MM.1S (cell line): ENCODE measurements around the gene FOXO3.
"Not testable (repeated sequence)": the region's sequence is repeated elsewhere in the genome, so short reads cannot be mapped to it uniquely, and the experiment has no call there.

Source experiments
- DNase-seq: peaks from one replicate; pipeline ENCODE4 v3.0.0-alpha.2; 2015
- H2AFZ ChIP-seq: fragments of 300-600 bp; sonication (generic); 2 replicates; pipeline ENCODE4 v1.6.0; 2016; ENCODE audit warnings: antibody characterized with exemption, low read length
- H3F3A ChIP-seq: fragments of 300-600 bp; sonication (generic); 2 replicates; pipeline ENCODE4 v1.6.1; 2016; ENCODE audit warnings: mild to moderate bottlenecking, antibody characterized with exemption, low read length, moderate library complexity, mixed read lengths; ENCODE audit not compliant: insufficient read depth
- H3K27ac ChIP-seq: fragments of 300-600 bp; sonication (generic); 2 replicates; pipeline ENCODE4 v1.5.1; 2016; ENCODE audit warnings: mild to moderate bottlenecking, low read length
- H3K27me3 ChIP-seq: fragments of 300-600 bp; sonication (generic); replicated peaks from 2 replicates; pipeline ENCODE4 v1.6.0; 2016; ENCODE audit warnings: low read length; ENCODE audit not compliant: insufficient read depth
- H3K36me3 ChIP-seq: fragments of 300-600 bp; sonication (generic); replicated peaks from 2 replicates; pipeline ENCODE4 v1.6.1; 2016; ENCODE audit warnings: mild to moderate bottlenecking, low read length, mixed read lengths; ENCODE audit not compliant: insufficient read depth
- H3K4me1 ChIP-seq: fragments of 300-600 bp; sonication (generic); 2 replicates; pipeline ENCODE4 v1.6.1; 2016; ENCODE audit warnings: low read length, mixed read lengths
- H3K4me2 ChIP-seq: fragments of 300-600 bp; sonication (generic); 2 replicates; pipeline ENCODE4 v1.6.0; 2016; ENCODE audit warnings: low read depth, low read length
- H3K4me3 ChIP-seq: fragments of 300-600 bp; sonication (generic); 2 replicates; pipeline ENCODE4 v1.5.1; 2016; ENCODE audit warnings: low read length, mixed read lengths
- H3K79me2 ChIP-seq: fragments of 300-600 bp; sonication (generic); 2 replicates; pipeline ENCODE4 v1.6.1; 2016; ENCODE audit warnings: mixed run types, low read length, mixed read lengths
- H3K9ac ChIP-seq: fragments of 300-600 bp; sonication (generic); 2 replicates; pipeline ENCODE4 v1.6.1; 2016; ENCODE audit warnings: low read length, mixed read lengths
- H3K9me2 ChIP-seq: fragments of 300-600 bp; sonication (generic); replicated peaks from 2 replicates; pipeline ENCODE4 v1.6.1; 2016; ENCODE audit warnings: mild to moderate bottlenecking, low read length, mixed read lengths; ENCODE audit not compliant: insufficient read depth
- H3K9me3 ChIP-seq: fragments of 300-600 bp; sonication (generic); replicated peaks from 2 replicates; pipeline ENCODE4 v1.6.1; 2016; ENCODE audit warnings: mild to moderate bottlenecking, low read length, mixed read lengths; ENCODE audit not compliant: insufficient read depth
- H4K20me1 ChIP-seq: fragments of 300-600 bp; sonication (generic); 2 replicates; pipeline ENCODE4 v1.6.1; 2016; ENCODE audit warnings: mild to moderate bottlenecking, low read length, moderate library complexity, mixed read lengths; ENCODE audit not compliant: insufficient read depth
- EZH2 ChIP-seq: fragments of 300-600 bp; sonication (generic); optimal IDR thresholded peaks from 2 replicates; pipeline ENCODE3; 2017; ENCODE audit warnings: low read depth, mild to moderate bottlenecking, antibody characterized with exemption, low read length, mixed read lengths
- EZH2phosphoT487 ChIP-seq: fragments of 300-600 bp; sonication (generic); IDR thresholded peaks from 2 replicates; pipeline ENCODE4 v1.6.1; 2018; ENCODE audit warnings: antibody characterized with exemption, low read length
- TF ChIP-seq, protein P1 (sequence below): fragments of 300-600 bp; sonication (generic); IDR thresholded peaks from 2 replicates; pipeline ENCODE4 v1.5.1; 2016; ENCODE audit warnings: antibody characterized with exemption, low read length, mixed read lengths

The FOXO3 gene

GRCh38 chr6:108660251-108660650 lies 99.5 kb downstream of the FOXO3 start:
- peaks cover 13% of the 10 kb centered on the region; the same call in 1 of the 2 replicates for H3K36me3 ChIP-seq
- H3K9me3 ChIP-seq, result no peaks in the 10 kb centered on the region
- H3F3A ChIP-seq, result peaks cover 56% of the 10 kb centered on the region
- peaks cover 96% of the 10 kb centered on the region for H3K79me2 ChIP-seq
- H3K4me3 ChIP-seq, result no peak overlapping the region
- TF ChIP-seq EZH2phosphoT487, result no peak
- no peak overlapping the region for H3K4me2 ChIP-seq
- peaks cover 38% of the 10 kb centered on the region for H3K4me1 ChIP-seq
- peaks cover 4% of the 10 kb centered on the region for H4K20me1 ChIP-seq
- H3K9ac ChIP-seq, result no peak overlapping the region
- no peak overlapping the region for H2AFZ ChIP-seq
- no peaks in the 10 kb centered on the region for H3K9me2 ChIP-seq
- no peak for DNase-seq
- H3K27me3 ChIP-seq, result no peaks in the 10 kb centered on the region
- peak overlapping the region; percentile 11; the same call in 1 of the 2 replicates for H3K27ac ChIP-seq

- peaks cover 9% of the 10 kb centered on the region; the same call in 1 of the 2 replicates for H3K36me3 ChIP-seq
- H3K27me3 ChIP-seq, result no peaks in the 10 kb centered on the region
- H3K4me3 ChIP-seq, result no peak overlapping the region
- H2AFZ ChIP-seq, result no peak overlapping the region
- H3K4me1 ChIP-seq, result peaks cover 43% of the 10 kb centered on the region
- H3K9me2 ChIP-seq, result no peaks in the 10 kb centered on the region
- no peaks in the 10 kb centered on the region for H3K9me3 ChIP-seq
- peaks cover 55% of the 10 kb centered on the region for H3F3A ChIP-seq
- DNase-seq, result no peak
- no peak overlapping the region for H3K4me2 ChIP-seq
- H3K9ac ChIP-seq, result no peak overlapping the region
- peaks cover 4% of the 10 kb centered on the region for H4K20me1 ChIP-seq
- peaks cover 96% of the 10 kb centered on the region for H3K79me2 ChIP-seq
- TF ChIP-seq, protein P1, sequence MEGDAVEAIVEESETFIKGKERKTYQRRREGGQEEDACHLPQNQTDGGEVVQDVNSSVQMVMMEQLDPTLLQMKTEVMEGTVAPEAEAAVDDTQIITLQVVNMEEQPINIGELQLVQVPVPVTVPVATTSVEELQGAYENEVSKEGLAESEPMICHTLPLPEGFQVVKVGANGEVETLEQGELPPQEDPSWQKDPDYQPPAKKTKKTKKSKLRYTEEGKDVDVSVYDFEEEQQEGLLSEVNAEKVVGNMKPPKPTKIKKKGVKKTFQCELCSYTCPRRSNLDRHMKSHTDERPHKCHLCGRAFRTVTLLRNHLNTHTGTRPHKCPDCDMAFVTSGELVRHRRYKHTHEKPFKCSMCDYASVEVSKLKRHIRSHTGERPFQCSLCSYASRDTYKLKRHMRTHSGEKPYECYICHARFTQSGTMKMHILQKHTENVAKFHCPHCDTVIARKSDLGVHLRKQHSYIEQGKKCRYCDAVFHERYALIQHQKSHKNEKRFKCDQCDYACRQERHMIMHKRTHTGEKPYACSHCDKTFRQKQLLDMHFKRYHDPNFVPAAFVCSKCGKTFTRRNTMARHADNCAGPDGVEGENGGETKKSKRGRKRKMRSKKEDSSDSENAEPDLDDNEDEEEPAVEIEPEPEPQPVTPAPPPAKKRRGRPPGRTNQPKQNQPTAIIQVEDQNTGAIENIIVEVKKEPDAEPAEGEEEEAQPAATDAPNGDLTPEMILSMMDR, result no peak
- TF ChIP-seq EZH2phosphoT487 (no peak), EZH2 (no peak)
- H3K27ac ChIP-seq, result peak overlapping the region; percentile 42; the same call in 1 of the 2 replicates
Measured at GRCh38 chr6:108661430-108661829, 100.7 kb downstream of the FOXO3 start.

- H3K4me2 ChIP-seq, result no peak overlapping the region
- H3F3A ChIP-seq, result peaks cover 55% of the 10 kb centered on the region
- peaks cover 96% of the 10 kb centered on the region for H3K79me2 ChIP-seq
- TF ChIP-seq EZH2 (no peak), EZH2phosphoT487 (no peak)
- TF ChIP-seq, protein P1, result no peak
- H3K27me3 ChIP-seq, result no peaks in the 10 kb centered on the region
- no peak for DNase-seq
- no peak overlapping the region for H2AFZ ChIP-seq
- H3K9me2 ChIP-seq, result no peaks in the 10 kb centered on the region
- H3K4me1 ChIP-seq, result peaks cover 48% of the 10 kb centered on the region
- no peaks in the 10 kb centered on the region for H3K9me3 ChIP-seq
- H4K20me1 ChIP-seq, result peaks cover 4% of the 10 kb centered on the region
- H3K36me3 ChIP-seq, result 0 out of 2 replicates have a peak, but pooled peaks cover 9% of the 10 kb centered on the region
- no peak overlapping the region for H3K9ac ChIP-seq
- H3K27ac ChIP-seq, result peak overlapping the region; percentile 33; the same call in 1 of the 2 replicates
- H3K4me3 ChIP-seq, result no peak overlapping the region
Measured at GRCh38 chr6:108661982-108662381, 101.3 kb downstream of the FOXO3 start.

- peaks cover 4% of the 10 kb centered on the region; the same call in 1 of the 2 replicates for H4K20me1 ChIP-seq
- DNase-seq, result no peak
- H3K9ac ChIP-seq, result no peak overlapping the region
- no peak overlapping the region for H2AFZ ChIP-seq
- H3K27ac ChIP-seq, result peak overlapping the region; percentile 33; the same call in 1 of the 2 replicates
- H3K27me3 ChIP-seq, result no peaks in the 10 kb centered on the region
- H3K4me2 ChIP-seq, result no peak overlapping the region
- H3K36me3 ChIP-seq, result peaks cover 9% of the 10 kb centered on the region; the same call in 1 of the 2 replicates
- TF ChIP-seq EZH2phosphoT487 (no peak), EZH2 (no peak)
- TF ChIP-seq, protein P1, result no peak
- H3K9me3 ChIP-seq, result no peaks in the 10 kb centered on the region
- H3F3A ChIP-seq, result peaks cover 60% of the 10 kb centered on the region
- peaks cover 96% of the 10 kb centered on the region for H3K79me2 ChIP-seq
- no peaks in the 10 kb centered on the region for H3K9me2 ChIP-seq
- H3K4me1 ChIP-seq, result peaks cover 50% of the 10 kb centered on the region
- no peak overlapping the region for H3K4me3 ChIP-seq
Measured at GRCh38 chr6:108662702-108663101, 102.0 kb downstream of the FOXO3 start.

GRCh38 chr6:108663494-108664064 lies 102.9 kb downstream of the FOXO3 start:
- Histone ChIP-seq H3K4me1 (peaks cover 58% of the 10 kb centered on the region), H3K79me2 (peaks cover 96% of the 10 kb centered on the region), H3F3A (peaks cover 64% of the 10 kb centered on the region)
- not testable (repeated sequence) for H3K4me2 ChIP-seq, H3K27me3 ChIP-seq, H3K36me3 ChIP-seq, H2AFZ ChIP-seq, H3K4me3 ChIP-seq, H3K27ac ChIP-seq, H3K9ac ChIP-seq, DNase-seq, H3K9me2 ChIP-seq, H4K20me1 ChIP-seq, H3K9me3 ChIP-seq
